ENCODE measurements around the gene RAB33B.

DNA sequence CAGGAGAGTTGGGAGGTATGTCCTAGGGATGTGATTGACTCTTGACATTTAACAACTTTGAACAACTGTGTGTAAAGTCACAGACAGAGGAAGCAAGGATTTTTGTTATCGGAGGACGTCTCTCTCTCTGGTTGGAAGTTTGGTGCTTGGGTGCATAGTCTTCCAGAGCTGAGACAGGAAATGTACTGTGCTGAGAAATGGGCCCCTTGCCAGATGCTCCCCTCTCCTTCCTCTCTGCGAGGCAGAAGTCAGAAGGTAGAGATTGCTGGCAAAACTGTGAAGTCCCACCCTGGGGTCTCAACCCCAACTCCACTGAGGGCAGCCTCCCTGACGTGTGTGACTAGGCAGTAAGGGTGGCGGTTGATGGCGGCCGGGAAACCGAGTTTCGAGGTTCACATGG is 52.9 kb downstream of the RAB33B start:
- TF ChIP-seq, protein P1, sequence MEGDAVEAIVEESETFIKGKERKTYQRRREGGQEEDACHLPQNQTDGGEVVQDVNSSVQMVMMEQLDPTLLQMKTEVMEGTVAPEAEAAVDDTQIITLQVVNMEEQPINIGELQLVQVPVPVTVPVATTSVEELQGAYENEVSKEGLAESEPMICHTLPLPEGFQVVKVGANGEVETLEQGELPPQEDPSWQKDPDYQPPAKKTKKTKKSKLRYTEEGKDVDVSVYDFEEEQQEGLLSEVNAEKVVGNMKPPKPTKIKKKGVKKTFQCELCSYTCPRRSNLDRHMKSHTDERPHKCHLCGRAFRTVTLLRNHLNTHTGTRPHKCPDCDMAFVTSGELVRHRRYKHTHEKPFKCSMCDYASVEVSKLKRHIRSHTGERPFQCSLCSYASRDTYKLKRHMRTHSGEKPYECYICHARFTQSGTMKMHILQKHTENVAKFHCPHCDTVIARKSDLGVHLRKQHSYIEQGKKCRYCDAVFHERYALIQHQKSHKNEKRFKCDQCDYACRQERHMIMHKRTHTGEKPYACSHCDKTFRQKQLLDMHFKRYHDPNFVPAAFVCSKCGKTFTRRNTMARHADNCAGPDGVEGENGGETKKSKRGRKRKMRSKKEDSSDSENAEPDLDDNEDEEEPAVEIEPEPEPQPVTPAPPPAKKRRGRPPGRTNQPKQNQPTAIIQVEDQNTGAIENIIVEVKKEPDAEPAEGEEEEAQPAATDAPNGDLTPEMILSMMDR (IDR thresholded peaks at IDR 0.05) = no peak
- no peak for TF ChIP-seq POLR2A (IDR thresholded peaks at IDR 0.05)
